Panc1 (cell line): ENCODE measurements around the gene SST.

Experiments
- SIN3A ChIP-seq: IDR thresholded peaks from 2 replicates; pipeline ENCODE4 v1.6.1; 2012; ENCODE audit warnings: low read depth, mild to moderate bottlenecking, low read length, moderate library complexity, borderline replicate concordance; ENCODE audit not compliant: insufficient read depth
- TCF7L2 ChIP-seq: IDR thresholded peaks from 2 replicates; pipeline ENCODE4 v1.6.1; 2011; ENCODE audit warnings: mild to moderate bottlenecking, low read depth, low read length, inconsistent platforms
- TF ChIP-seq, protein P1 (sequence below): fragments of 450-650 bp; IDR thresholded peaks from 2 replicates; pipeline ENCODE4 v1.5.1; 2017; ENCODE audit warnings: mild to moderate bottlenecking

- TF ChIP-seq TCF7L2 (no peak), SIN3A (no peak)
- TF ChIP-seq, protein P1, sequence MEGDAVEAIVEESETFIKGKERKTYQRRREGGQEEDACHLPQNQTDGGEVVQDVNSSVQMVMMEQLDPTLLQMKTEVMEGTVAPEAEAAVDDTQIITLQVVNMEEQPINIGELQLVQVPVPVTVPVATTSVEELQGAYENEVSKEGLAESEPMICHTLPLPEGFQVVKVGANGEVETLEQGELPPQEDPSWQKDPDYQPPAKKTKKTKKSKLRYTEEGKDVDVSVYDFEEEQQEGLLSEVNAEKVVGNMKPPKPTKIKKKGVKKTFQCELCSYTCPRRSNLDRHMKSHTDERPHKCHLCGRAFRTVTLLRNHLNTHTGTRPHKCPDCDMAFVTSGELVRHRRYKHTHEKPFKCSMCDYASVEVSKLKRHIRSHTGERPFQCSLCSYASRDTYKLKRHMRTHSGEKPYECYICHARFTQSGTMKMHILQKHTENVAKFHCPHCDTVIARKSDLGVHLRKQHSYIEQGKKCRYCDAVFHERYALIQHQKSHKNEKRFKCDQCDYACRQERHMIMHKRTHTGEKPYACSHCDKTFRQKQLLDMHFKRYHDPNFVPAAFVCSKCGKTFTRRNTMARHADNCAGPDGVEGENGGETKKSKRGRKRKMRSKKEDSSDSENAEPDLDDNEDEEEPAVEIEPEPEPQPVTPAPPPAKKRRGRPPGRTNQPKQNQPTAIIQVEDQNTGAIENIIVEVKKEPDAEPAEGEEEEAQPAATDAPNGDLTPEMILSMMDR, result no peak
Observed at GRCh38 chr3:187718802-187719201, 48.6 kb upstream of the SST start.
